H1 (cell line): ENCODE results near the gene METAP1D. TPM values are rescaled to one million over a fixed set of nuclear protein-coding genes. Genes with fewer than 3 reads are reported as not detected.

Experiments
- BACH1 ChIP-seq: IDR thresholded peaks from 2 replicates; pipeline ENCODE4 v1.6.1; 2012; ENCODE audit warnings: low read length, improper control_type of control experiment
- BCL11A ChIP-seq, 2 experiments: IDR thresholded peaks; one replicate each; pipeline ENCODE4 v1.6.1; 2011; ENCODE audit warnings: low read depth in 2 of 2, low read length in 2 of 2, mild to moderate bottlenecking in 2 of 2
- CBX5 ChIP-seq: fragments of 300-800, 300-1000 bp; sonication (generic); IDR thresholded peaks from 2 replicates; pipeline ENCODE4 v1.7.1; 2016; ENCODE audit warnings: antibody characterized with exemption, low read length, low read depth
- CBX8 ChIP-seq: fragments of 300-800, 300-1000 bp; sonication (generic); IDR thresholded peaks from 2 replicates; pipeline ENCODE4 v1.7.1; 2016; ENCODE audit warnings: low read depth, low read length, borderline replicate concordance
- CTCF ChIP-seq, 3 experiments: IDR thresholded peaks; 1 replicate in 2 of 3; 2 replicates in 1 of 3; pipeline versions ENCODE4 v1.5.1 to v1.6.1; 2011; ENCODE audit warnings: low read length in 3 of 3, mild to moderate bottlenecking in 3 of 3, inconsistent platforms in 2 of 3, low read depth in 1 of 3, moderate library complexity in 1 of 3; ENCODE audit not compliant: insufficient read depth in 1 of 3; ENCODE audit errors: control extremely low read depth in 1 of 3
- EZH2 ChIP-seq: fragments of 200-600 bp; sonication (generic); IDR thresholded peaks from 2 replicates; pipeline ENCODE4 v1.7.1; 2012; ENCODE audit warnings: low read depth, mild to moderate bottlenecking, moderate library complexity, low read length, inconsistent platforms; ENCODE audit not compliant: severe bottlenecking
- JUN ChIP-seq: IDR thresholded peaks from 2 replicates; pipeline ENCODE4 v1.6.1; 2011; ENCODE audit warnings: low read depth, mild to moderate bottlenecking, improper control_type of control experiment, low read length
- POLR2A ChIP-seq, 2 experiments: IDR thresholded peaks; 1 replicate in 1 of 2; 2 replicates in 1 of 2; pipeline ENCODE4 v1.6.1; 2011; ENCODE audit warnings: low read depth in 2 of 2, low read length in 2 of 2, mild to moderate bottlenecking in 2 of 2; ENCODE audit errors: control extremely low read depth in 1 of 2
- POLR2AphosphoS5 ChIP-seq: IDR thresholded peaks from 2 replicates; pipeline ENCODE4 v1.6.1; 2011; ENCODE audit warnings: low read depth, low read length
- RAD21 ChIP-seq, 2 experiments: IDR thresholded peaks in 1 of 2; conservative IDR thresholded peaks in 1 of 2; 2 replicates each; pipeline ENCODE4 v1.6.1; 2011; ENCODE audit warnings: low read depth in 2 of 2, low read length in 2 of 2, improper control_type of control experiment in 1 of 2, inconsistent platforms in 1 of 2, mild to moderate bottlenecking in 1 of 2, moderate library complexity in 1 of 2
- RBBP5 ChIP-seq: IDR thresholded peaks from 2 replicates; pipeline ENCODE4 v1.7.1; 2012; ENCODE audit warnings: low read depth, mild to moderate bottlenecking, inconsistent platforms, low read length, moderate library complexity, borderline replicate concordance
- RNF2 ChIP-seq: fragments of 200-900, 300-1000 bp; sonication (generic); IDR thresholded peaks from 2 replicates; pipeline ENCODE4 v1.7.1; 2016; ENCODE audit warnings: borderline replicate concordance, low read depth, mild to moderate bottlenecking, antibody characterized with exemption, low read length; ENCODE audit not compliant: poor library complexity, severe bottlenecking; ENCODE audit errors: missing control alignments
- SIN3A ChIP-seq, 2 experiments: IDR thresholded peaks in 1 of 2; conservative IDR thresholded peaks in 1 of 2; 2 replicates each; pipeline ENCODE4 v1.6.1; 2011 to 2012; ENCODE audit warnings: low read length in 2 of 2, improper control_type of control experiment in 1 of 2, low read depth in 1 of 2, mild to moderate bottlenecking in 1 of 2
- SP1 ChIP-seq: IDR thresholded peaks from 2 replicates; pipeline ENCODE4 v1.6.1; 2011; ENCODE audit warnings: low read depth, low read length
- TAF1 ChIP-seq: IDR thresholded peaks from 2 replicates; pipeline ENCODE4 v1.6.1; 2011; ENCODE audit warnings: mild to moderate bottlenecking, low read depth, low read length
- ZNF274 ChIP-seq: IDR thresholded peaks from 2 replicates; pipeline ENCODE4 v1.7.0; 2012; ENCODE audit warnings: low read length, borderline replicate concordance; ENCODE audit errors: extremely low read depth
- polyA plus RNA-seq, 7 experiments: library from polyadenylated mRNA; depleted of rRNA in 3 of 7; stranded (reverse) in 5 of 7; unstranded in 2 of 7; fragments of >200 nt in 5 of 7; fragments of 200-250 nt in 2 of 7; gene quantifications; 1 replicate in 5 of 7; 2 replicates in 1 of 7; 4 replicates in 1 of 7; pipeline versions ENCODE4 v1.2.1 to v1.2.3, GENCODE V29; 2011 to 2013; ENCODE audit warnings: missing spikeins in 2 of 7, mixed read lengths in 2 of 7
- total RNA-seq: library from RNA; stranded (reverse); fragmentation: NEBNext Ultra II Directional; extraction: Animal tissue kit (Norgen Biotek cat#: 25700); gene quantifications from 2 replicates; pipeline ENCODE4 v1.2.1, GENCODE V29; 2021

METAP1D gene
- total and polyA plus RNA-seq, 2 of the 8 experiments (the other 6 are each of a cell fraction or from before 2014, with no cell fraction given), result 3.9 to 6.2 TPM

DNA sequence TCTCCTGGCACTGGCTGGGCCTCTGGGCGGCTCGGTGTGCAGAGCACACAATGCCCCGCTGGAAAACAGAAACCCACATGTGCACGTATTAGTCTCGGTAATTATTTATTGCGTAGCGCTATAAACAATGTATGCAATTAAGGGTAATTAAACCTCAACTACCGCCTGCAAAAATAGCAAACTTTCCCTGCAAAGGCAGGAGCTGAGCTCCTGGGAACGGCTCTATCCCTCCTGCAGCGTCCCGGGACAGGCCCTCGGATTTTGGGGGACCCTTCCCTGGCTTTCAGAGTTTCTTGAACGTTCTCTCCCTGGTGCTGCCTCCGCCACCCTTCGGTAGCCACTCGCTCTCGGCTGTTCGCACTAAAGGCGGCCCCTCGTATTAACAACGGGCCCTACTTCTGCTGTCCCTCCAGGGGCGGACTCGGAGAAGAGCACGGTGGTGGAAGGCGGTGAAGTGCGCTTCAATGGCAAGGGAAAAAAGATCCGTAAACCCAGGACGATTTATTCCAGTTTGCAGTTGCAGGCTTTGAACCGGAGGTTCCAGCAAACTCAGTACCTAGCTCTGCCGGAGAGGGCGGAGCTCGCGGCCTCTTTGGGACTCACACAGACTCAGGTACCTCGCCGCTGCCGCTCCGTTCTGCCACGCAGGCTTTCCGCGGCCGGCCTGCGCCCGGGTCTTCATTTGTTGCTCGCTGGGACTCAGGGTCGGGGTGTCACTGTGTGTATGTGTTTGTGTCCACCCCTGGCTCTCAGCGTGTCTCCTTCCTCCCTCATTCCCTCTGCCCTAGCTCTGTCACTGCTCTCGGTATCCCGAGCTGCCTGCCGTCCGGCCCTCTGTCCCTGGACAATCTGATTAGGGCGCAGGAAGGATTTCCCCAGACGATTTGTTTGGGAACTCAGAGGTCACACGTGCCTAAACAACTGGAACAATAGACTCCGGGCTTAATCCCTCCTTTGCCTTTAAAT, 86.8 kb downstream of the METAP1D start (continued):
- TF ChIP-seq RNF2, result peak; percentile 81
- TF ChIP-seq RBBP5, result 0 out of 2 replicates have a peak, but pooled peaks have one; percentile 17
- 0 out of 2 replicates have a peak, but pooled peaks have one; percentile 55 for TF ChIP-seq CBX8
- TF ChIP-seq RAD21 (IDR thresholded peaks at IDR 0.05 in 1 of 2, conservative IDR thresholded peaks at IDR 0.05 in 1 of 2; ENCODE audit: low read depth in 2 of 2, low read length in 2 of 2), result peak in 1 of 2 experiments; percentile 10; a peak in 2 of 4 replicates
- TF ChIP-seq BACH1, result no peak
- TF ChIP-seq TAF1, result no peak
- 0 out of 2 replicates have a peak, but pooled peaks have one; percentile 11 for TF ChIP-seq SP1
- no peak for TF ChIP-seq CBX5
- 0 out of 4 replicates have a peak, but pooled peaks of 1 of the 2 experiments have one; percentile 30 for TF ChIP-seq SIN3A (conservative IDR thresholded peaks at IDR 0.05 in 1 of 2, IDR thresholded peaks at IDR 0.05 in 1 of 2; ENCODE audit: low read depth in 1 of 2, low read length in 2 of 2)
- peak; percentile 64 for TF ChIP-seq EZH2
- TF ChIP-seq POLR2AphosphoS5, result no peak
- TF ChIP-seq ZNF274, result no peak
- TF ChIP-seq JUN, result no peak
- TF ChIP-seq CTCF (IDR thresholded peaks at IDR 0.05; ENCODE audit: control extremely low read depth in 1 of 3, insufficient read depth in 1 of 3, low read depth in 1 of 3, low read length in 3 of 3), result peak in 2 of 3 experiments; percentile 16 to 36; a peak in 2 of 4 replicates
- TF ChIP-seq BCL11A (IDR thresholded peaks at IDR 0.05; ENCODE audit: low read depth in 2 of 2, low read length in 2 of 2), result no peak
- no peak for TF ChIP-seq POLR2A (IDR thresholded peaks at IDR 0.05; ENCODE audit: control extremely low read depth in 1 of 2, low read depth in 2 of 2, low read length in 2 of 2)
